Measurements from ENCODE around the gene MAPK6. TPM values are rescaled to one million over a fixed set of nuclear protein-coding genes. Genes with fewer than 3 reads are reported as not detected.

Gene MAPK6
- total RNA-seq, 6 donors from 2014 or later, result 6.7 to 34.1 (median 24.4) TPM

DNA sequence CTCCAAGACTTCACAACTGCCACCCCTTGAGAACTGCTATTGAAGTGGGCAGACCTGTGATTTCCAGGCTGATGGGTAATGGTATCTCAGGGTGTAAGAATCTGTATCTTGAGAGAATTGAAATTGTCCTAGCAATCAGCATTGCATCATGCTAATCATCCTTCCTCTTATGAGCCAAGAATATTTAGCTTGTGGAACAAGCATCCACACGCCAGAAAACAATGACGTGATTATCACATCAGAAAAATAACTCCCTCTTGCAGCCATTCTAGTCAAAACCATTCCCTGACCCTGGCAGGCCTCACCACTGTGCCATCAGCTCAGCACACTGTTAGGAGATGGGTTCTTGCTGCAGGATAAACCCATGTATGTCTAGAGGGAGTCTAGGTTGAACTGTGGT is 86.8 kb downstream of the MAPK6 start:
- no peak for TF ChIP-seq POLR2A (IDR thresholded peaks at IDR 0.05)
- TF ChIP-seq, protein P1, sequence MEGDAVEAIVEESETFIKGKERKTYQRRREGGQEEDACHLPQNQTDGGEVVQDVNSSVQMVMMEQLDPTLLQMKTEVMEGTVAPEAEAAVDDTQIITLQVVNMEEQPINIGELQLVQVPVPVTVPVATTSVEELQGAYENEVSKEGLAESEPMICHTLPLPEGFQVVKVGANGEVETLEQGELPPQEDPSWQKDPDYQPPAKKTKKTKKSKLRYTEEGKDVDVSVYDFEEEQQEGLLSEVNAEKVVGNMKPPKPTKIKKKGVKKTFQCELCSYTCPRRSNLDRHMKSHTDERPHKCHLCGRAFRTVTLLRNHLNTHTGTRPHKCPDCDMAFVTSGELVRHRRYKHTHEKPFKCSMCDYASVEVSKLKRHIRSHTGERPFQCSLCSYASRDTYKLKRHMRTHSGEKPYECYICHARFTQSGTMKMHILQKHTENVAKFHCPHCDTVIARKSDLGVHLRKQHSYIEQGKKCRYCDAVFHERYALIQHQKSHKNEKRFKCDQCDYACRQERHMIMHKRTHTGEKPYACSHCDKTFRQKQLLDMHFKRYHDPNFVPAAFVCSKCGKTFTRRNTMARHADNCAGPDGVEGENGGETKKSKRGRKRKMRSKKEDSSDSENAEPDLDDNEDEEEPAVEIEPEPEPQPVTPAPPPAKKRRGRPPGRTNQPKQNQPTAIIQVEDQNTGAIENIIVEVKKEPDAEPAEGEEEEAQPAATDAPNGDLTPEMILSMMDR (IDR thresholded peaks at IDR 0.05), result no peak
- no peak for TF ChIP-seq POLR2AphosphoS5 (IDR thresholded peaks at IDR 0.05)
- TF ChIP-seq EP300 (IDR thresholded peaks at IDR 0.05), result no peak
- no peaks in the 10 kb centered on the region for H3K36me3 ChIP-seq
- 75 to 89% methylated on average over 2 of the region's 2 CpGs for WGBS, 2 donors
- no peaks in the 10 kb centered on the region for H3K4me1 ChIP-seq
- no peak overlapping the region for H3K4me3 ChIP-seq
- no peaks in the 10 kb centered on the region for H3K27me3 ChIP-seq
- H3K27ac ChIP-seq, result no peak overlapping the region
- DNase-seq, result no peak
- H3K9me3 ChIP-seq, result no peaks in the 10 kb centered on the region
- no peak for ATAC-seq (ENCODE audit: low FRiP score in 2 of 2)

DNA sequence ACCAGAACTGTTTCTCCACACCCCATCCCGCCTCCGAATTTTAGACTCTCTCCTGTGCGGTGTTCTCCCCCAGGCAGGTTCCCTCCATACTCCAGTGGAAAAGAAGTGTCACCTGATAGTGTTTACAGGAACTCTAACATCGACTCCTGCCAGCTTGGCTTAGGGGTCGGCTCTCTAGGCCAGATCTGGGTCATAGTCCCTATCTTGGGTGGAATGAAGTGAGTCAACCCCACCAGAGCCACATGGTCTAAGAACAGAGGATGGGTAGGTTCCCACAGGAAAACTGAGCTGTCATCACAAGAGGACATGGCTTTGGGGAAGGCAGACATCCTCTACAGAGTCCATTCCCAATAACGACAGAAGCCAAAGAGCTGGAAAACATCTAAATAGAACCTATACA is 87.6 kb downstream of the MAPK6 start:
- no peaks in the 10 kb centered on the region for H3K4me1 ChIP-seq
- WGBS, 2 donors, result 77 to 85% methylated on average over 6 of the region's 6 CpGs
- H3K27me3 ChIP-seq, result peaks cover 0 to 4% (median 0%) of the 10 kb centered on the region in 4 donors
- DNase-seq, result no peak
- TF ChIP-seq EP300 (IDR thresholded peaks at IDR 0.05) (no peak), POLR2AphosphoS5 (IDR thresholded peaks at IDR 0.05) (no peak), POLR2A (IDR thresholded peaks at IDR 0.05) (no peak)
- TF ChIP-seq, protein P1 (IDR thresholded peaks at IDR 0.05), result no peak
- H3K9me3 ChIP-seq, result no peaks in the 10 kb centered on the region
- H3K36me3 ChIP-seq, result no peaks in the 10 kb centered on the region
- H3K4me3 ChIP-seq, result no peak overlapping the region
- no peak for ATAC-seq (ENCODE audit: low FRiP score in 2 of 2)
- H3K27ac ChIP-seq, result no peak overlapping the region

DNA sequence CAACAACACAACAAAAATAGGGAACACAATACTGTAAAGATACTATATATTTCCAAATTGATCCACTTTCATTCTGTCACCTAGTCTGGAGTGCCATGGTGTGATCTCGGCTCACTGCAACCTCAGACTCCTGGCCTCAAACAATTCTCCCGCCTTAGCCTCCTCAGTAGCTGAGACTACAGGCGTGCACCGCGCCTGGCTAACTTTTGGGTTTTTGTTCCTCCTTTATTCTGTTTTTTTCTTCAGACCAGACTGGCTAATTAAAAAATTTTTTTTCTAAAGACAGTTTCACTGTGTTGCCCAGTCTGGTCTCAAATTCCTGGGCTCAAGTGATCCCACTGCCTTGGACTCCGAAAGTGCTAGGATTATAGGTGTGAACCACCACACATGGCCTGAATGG is 88.2 kb downstream of the MAPK6 start:
- no peaks in the 10 kb centered on the region for H3K9me3 ChIP-seq
- no peak for DNase-seq
- TF ChIP-seq EP300 (IDR thresholded peaks at IDR 0.05) (no peak), POLR2AphosphoS5 (IDR thresholded peaks at IDR 0.05) (no peak)
- peaks cover 5 to 6% (median 6%) of the 10 kb centered on the region in 4 donors for H3K4me1 ChIP-seq
- H3K27me3 ChIP-seq, result peaks cover 0 to 4% (median 0%) of the 10 kb centered on the region in 4 donors
- ATAC-seq (ENCODE audit: low FRiP score in 2 of 2), result no peak
- H3K4me3 ChIP-seq, result no peak overlapping the region
- H3K27ac ChIP-seq, result no peak overlapping the region
- 90 to 96% methylated on average over 6 of the region's 6 CpGs for WGBS, 2 donors
- no peaks in the 10 kb centered on the region for H3K36me3 ChIP-seq

DNA sequence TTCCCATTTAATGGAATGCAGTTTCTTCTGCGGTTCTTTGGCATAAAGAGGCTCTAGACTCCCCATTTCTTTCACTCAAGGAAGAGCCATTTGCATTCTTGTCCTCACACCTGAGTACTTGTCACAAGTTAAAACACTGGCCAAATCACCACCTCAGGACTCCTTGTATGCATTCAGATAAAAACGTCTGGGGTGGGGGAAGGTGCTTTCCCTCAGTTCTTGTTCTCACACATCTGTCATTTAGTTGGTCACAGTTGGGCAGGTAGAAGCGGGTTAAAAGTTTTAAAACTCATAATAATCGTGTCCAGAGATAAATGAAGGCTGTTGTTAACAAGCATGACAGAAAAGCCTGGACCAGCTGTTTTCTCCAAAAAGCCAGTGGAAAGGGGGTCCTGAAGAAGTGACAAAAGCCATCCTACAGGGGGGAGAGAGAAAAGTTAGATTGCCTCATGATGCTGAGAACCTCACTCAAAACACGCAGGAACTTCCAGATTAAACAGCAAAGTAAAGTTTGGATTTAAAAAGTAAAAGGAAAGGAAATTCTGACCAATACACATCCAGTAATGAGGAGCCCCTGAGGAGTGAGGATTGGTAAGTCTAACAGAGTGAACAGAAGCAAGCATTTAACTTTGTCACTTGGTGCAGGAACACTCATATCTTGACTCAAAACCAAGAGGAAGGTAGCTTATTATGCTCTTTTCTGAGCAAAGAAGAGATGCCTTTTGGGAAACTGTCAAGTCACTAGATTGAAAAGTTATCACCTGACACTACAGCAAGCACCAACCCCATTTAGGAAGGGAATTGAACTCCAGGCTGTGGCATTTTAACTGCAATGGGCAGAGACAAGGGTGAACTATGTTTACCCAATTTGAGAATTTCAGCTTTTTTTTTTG is 90.8 kb downstream of the MAPK6 start:
- H3K36me3 ChIP-seq, result no peaks in the 10 kb centered on the region
- H3K27ac ChIP-seq, result no peak overlapping the region
- 50 to 57% methylated on average over 5 of the region's 5 CpGs for WGBS, 2 donors
- H3K4me1 ChIP-seq, result peaks cover 8 to 11% (median 10%) of the 10 kb centered on the region in 4 donors
- no peak for TF ChIP-seq EP300 (IDR thresholded peaks at IDR 0.05)
- no peak for TF ChIP-seq POLR2A (IDR thresholded peaks at IDR 0.05)
- no peak for TF ChIP-seq POLR2AphosphoS5 (IDR thresholded peaks at IDR 0.05)
- TF ChIP-seq, protein P1 (IDR thresholded peaks at IDR 0.05), result no peak
- DNase-seq (no peak), ATAC-seq (ENCODE audit: low FRiP score in 2 of 2) (no peak)
- H3K4me3 ChIP-seq, result no peak overlapping the region
- H3K9me3 ChIP-seq, result no peaks in the 10 kb centered on the region
- H3K27me3 ChIP-seq, result peaks cover 0 to 7% (median 0%) of the 10 kb centered on the region in 4 donors

DNA sequence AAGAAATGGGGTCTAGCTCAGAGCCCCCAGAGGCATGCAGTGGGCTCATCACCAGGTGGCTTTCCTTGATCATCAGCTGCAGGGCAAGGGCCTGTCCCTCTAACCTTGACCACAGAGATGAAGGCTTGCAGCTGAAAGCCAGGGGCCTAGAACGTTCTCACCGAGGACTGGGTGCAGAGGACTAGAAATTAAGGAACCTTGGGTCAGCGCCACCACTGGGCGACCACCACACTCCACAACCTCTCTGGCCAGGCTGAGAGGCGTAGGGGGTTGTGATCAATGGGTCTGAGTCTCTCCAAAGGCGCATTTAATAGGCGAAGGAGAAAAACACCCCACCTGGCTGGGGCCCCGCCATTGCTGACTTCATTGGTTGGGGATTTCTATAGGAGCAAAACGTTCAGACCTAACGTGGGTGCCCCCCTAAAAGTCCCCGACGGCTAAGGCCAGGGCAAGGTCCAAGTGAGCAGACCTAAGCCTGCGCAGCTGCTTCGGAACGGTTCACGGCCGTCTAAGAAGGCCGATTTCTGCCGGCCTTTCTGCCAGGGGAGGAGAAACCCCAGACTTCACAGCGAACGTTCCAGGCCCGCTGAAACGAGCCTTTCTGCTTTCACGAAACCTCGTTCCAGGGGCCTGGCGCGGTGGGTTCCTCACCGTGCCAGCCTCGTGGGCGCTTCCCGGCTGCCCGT is 92.6 kb downstream of the MAPK6 start:
- ATAC-seq (ENCODE audit: low FRiP score in 2 of 2) (no peak), DNase-seq (no peak)
- Histone ChIP-seq H3K4me3 (peak overlapping the region; percentile 6 to 47 (median 27)), H3K36me3 (no peaks in the 10 kb centered on the region), H3K27me3 (peaks cover 0 to 7% (median 0%) of the 10 kb centered on the region in 4 donors), H3K4me1 (peaks cover 8 to 11% (median 10%) of the 10 kb centered on the region in 4 donors), H3K27ac (no peak overlapping the region), H3K9me3 (no peaks in the 10 kb centered on the region)
- WGBS, 2 donors, result 57 to 64% methylated on average over 17 to 25 of the region's 32 CpGs
- TF ChIP-seq, protein P1 (IDR thresholded peaks at IDR 0.05), result no peak
- TF ChIP-seq POLR2A (IDR thresholded peaks at IDR 0.05) (no peak), POLR2AphosphoS5 (IDR thresholded peaks at IDR 0.05) (no peak)
